NCI-H2227 (cell line): ENCODE measurements around the gene HTRA3.

Experiments
- DNase-seq: peaks from one replicate; lab custom pipeline; 2025; ENCODE audit not compliant: unreplicated experiment; lab: John Stamatoyannopoulos, UW

The HTRA3 gene

DNA sequence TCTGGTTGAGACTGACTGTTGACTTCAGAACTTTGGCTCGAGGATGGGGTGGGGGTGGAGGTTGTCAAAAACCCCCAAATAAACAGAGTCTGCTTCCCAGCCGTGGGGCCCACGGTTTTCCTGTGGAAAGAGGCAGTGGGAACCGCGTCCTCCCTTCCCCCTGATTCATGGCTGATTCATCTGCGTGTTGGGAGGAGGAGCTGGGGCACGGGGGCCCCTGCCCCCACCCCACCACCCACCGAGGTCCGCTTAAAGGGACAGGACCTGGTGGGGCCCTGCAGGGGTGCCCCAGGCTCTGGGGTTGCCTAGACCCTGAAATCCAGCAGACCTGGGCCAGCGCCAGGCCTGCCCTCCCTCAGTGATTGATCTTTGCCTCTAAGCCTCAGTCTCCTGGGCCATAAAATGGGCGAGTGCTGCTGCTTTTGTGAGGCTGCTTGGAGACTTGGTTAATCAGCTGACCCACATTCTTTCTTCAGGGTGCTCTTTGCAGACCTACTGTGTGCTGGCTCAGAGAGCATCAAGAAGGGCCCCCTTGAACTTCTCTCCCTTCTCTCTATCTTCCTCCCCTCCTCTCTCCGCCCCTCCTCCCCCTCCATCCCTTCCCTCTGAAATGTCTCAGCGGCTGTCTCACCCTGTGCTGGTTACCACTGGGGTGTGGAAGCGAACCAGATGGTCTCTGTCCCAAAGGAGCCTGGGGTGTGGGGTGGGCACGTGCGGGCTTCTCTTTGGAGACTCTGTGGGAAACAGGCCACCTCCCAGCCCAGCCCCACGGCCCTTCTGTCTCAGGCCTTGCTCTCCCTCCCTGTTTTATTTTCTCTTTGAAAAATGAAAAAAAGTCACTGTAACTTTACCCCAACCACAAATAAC, 9.1 kb downstream of the HTRA3 start:
- no peak for DNase-seq

DNA sequence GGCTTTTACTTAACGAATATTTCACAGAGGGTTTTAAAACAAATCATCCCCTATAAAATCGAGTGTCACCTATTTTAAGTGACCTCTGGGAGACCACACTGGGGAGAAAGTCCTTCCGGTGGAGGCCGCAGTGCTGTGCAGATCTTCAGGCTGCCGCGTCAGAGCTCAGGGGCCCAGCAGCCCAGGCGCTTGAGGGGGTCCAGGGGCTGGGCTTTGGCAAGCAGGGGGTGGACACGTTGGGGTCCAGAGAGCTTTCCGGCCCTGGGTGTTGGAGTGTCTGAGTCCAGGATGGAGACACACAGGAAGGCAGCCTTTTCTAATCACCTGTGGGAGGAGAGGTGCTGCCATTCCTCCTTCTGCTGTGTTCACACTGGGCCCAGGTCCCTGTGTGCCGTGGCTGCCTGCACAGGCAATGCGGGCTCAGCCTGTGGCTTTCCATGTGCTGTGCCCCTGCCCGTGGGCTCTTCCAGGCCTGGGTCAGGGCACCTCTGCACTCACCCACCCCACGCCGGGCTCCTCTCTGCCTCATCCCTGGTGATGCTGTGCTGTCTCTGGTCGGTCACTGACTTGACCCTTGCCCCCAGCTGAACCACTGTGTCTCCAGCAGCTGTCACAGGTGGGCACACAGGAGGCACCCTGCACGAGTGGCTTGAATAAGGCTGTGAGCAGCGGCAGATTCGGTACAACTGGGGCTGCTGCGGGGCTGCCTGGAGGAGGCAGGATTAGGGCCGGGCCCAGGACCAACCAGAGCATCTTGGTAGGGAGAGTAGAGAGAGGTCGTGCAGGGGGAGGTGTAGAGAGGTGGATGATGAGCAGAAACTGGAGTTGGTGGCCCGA, 10.0 kb downstream of the HTRA3 start:
- no peak for DNase-seq

DNA sequence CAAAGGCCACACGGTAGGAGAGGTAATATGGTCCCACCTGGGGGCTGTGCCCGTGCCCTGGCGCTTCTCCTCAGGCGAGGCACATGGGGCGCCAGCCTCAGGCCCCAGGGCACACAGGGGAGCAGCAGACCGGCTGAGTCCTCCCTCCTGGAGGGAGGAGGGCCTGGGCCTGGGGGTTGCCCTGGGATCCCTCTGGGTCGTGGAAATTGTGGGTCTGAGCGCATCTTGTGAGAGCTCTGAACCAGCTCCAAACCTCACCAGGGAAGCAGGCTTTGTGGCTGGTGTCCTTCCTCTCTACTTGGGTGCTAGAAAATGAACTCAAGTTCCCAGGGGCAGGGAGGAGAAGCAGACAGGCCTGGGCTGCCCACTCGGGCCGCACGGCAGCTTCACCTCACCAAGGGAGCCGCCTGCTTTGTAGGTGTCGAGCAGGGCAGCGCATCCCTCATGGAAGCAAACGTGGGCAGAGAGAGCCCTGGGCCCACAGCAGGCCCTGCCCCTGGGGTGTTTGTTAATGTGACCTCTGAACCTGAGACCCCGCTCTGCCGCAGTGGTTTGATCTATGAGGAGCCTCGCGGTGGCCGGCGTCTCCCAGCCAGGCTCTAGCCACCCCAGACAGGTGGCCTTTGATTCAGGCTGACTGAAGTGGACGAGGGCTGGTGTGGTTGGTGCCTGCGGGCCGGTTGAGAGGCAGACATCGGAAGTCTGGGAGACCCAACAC, 10.8 kb downstream of the HTRA3 start:
- no peak for DNase-seq

DNA sequence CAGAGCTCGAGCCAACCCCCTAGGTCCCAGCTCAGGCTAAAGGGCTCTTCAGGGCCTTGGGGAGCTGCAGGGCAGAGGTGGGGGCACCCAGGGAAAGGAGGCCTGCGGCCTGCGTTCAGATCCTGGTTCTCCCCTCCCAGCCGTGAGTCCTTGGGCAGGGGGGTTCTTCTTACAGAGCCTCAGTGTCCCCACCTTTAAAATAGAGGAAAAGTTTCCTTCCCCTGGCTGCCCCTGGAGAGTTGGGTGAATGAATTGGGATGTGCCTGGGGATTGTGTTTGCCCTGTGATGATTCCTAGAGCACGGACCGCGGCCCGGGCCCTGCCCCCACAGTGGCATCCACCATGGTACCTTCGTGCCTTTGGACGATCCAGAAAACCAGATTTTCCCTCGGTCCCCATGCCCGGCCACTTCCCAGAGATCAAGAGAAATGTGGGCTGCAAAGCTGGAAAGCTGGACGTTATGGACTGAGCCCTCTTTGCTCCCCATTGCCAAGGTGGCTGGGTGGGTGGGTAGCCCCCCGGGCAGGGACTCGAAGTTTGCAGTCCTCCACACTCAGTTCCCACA, 11.4 kb downstream of the HTRA3 start:
- DNase-seq = no peak

DNA sequence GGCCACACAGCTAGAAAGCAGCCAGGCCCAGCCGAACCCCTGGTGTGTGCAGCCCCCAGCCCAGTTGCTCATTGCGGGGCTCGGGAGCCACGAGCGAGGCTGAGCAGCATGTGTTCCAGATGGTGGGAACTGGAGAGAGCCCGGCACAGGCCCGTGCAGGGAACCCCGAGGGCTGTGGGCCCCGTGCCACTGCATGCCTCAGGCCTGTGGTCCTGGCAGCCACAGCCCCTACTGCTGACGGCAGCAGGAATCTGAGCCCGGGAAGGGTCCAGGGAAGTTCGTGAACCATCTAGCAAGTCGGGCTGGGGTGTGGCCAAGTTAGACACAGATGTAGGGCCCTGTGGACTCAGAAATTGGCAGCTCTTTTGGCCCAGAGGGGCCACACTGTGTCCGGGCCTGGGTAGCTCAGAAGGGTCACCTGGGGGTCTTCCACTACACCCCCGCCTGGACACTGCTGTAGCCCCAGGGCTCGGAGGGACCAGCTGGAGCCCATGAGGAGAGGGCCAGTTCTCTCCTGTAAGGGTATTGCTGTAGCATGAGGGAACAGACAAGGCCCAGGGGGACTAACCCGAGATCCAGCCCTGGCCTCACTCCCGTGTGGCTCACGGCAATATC, 12.1 kb downstream of the HTRA3 start:
- DNase-seq = no peak

DNA sequence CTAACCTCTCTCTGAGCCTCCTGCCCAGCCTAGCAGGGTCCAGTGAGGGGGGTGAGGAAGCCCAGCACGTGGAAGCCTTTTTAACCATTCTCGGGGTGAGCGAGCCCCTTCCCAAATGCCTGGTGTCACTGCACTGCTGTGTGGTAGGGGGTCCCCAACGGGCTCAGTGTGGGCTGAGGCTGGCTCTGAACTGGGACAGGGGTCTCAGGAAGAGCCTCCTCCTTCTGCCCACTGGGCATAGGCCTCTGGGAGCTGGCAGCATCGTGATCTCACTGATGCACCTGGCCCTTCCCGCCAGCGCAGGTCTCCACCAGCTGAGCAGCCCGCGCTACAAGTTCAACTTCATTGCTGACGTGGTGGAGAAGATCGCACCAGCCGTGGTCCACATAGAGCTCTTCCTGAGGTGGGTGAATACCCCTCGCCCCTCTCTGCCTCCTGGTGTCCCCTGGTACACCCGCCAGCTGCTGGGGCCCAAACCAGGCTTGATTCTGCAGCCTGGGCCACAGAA, 12.6 kb downstream of the HTRA3 start:
- DNase-seq = no peak

DNA sequence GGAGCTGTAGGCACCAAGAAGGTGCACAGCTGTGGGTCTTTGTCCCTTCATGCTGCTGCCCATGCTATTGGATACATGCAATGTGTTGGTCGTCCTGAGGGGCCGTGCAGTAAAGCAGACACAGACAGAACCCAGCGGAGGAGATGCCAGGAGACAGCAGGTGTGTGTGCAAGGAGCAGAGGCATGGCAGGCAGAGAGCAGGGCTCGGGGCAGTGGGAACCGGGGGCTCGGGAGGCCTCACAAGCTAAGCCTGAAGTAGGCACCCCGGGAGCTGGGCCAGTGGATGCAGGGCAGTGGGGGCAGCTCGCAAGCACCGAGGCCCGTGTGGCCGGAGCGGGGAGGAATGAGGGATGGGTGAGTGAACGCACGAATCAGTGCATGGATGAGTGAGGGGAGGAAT, 13.2 kb downstream of the HTRA3 start:
- DNase-seq = no peak

DNA sequence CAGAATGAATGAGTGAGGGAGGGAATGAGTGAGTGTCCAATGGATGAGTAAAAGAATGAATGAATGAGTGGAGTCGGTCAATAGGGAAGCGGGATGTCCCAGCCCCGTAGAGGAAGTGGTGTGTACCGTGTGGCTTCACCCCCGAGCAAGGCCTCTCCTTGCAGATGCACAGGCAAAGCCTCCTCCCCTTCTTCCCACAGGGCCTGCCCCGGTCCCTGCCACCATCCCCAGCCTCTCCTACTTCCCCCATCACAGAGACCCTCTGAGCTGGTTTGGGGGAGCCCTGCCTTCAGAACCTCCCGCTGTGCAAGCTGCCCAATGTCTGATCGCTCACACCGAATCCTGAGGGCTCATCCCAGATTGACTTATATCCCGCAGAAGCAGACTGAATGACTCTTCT, 13.6 kb downstream of the HTRA3 start:
- no peak for DNase-seq

DNA sequence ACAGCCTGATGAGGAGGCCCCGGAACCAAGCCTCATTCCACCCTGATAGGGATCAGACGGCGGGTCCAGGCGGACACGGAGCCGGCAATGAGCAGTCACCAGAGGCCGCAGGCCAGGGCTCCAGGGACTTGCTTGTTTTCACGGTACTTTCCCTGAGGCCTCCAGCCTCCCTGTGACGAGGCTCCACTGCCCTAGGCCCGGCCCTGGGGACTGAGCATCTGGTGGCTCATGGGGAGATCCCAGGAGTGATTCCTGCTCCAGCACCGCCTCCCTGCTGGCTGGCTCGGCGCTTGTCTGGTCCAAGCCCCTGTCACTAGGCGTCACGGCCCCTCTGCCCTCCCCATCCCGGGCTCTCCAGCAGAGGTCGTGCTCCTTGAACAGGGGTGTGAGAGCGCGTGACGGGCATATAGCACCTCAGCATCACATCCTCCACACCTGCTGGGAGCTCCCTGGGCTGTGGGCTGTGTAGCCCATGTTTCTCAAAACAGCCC, 14.1 kb downstream of the HTRA3 start:
- DNase-seq = no peak

DNA sequence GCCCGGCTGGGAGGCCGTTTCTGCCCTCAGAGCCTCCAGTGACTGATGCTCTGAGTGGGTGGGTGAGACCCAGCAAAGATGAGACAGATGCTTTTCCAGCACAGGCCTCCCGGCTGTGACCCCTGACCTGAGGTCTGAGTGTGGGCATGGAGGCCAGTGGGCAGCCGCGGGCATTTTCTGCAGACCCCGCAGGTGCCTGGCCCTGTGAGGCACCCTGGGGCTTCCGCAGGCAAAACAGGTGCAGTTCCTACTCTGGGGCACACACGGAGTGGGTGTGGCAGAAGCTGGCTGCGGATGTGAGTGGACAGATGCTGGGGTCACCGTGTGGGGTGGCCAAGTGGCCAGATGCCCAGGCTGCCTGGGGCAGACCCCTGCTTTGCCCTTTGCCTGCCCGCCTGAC, 14.8 kb downstream of the HTRA3 start:
- DNase-seq = no peak

DNA sequence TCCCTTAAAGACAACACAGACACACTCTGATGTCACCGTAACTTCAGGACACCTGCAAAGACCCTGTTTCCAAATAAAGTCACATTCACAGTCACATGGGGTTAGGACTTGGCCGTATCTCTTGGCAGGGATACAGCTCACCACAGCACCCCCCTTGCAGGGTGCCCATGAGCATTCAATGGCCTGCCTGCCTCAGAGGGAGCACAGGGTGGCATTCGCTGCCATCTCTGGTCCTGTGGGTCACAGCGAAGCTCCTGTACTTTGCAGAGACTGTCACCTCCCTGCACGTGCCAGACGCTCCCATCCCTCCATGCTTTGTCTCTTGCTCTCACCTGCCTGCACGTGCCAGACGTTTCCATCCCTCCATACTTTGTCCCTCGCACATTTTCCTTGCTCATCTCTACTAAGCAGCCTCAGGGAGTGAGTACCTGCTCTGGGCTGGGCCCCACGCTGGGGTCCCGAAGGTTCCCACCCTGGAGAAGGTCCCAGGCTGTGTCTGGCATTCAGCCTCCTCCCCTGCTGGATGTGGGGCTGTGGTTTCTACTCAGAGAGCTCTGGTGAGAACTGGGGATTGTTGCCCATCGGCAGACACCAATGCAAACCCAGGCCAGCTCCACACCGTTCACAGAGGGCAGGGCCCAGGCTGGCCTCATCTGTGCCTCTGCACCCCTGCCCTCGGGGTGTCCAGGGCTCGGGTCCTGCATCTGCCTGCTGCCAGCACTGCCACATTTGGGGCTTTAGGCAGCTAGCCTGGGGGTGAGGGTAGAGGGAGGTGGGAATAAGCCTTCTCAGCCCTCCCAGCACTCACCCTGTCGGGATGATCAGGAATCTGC, 15.8 kb downstream of the HTRA3 start:
- DNase-seq = no peak

DNA sequence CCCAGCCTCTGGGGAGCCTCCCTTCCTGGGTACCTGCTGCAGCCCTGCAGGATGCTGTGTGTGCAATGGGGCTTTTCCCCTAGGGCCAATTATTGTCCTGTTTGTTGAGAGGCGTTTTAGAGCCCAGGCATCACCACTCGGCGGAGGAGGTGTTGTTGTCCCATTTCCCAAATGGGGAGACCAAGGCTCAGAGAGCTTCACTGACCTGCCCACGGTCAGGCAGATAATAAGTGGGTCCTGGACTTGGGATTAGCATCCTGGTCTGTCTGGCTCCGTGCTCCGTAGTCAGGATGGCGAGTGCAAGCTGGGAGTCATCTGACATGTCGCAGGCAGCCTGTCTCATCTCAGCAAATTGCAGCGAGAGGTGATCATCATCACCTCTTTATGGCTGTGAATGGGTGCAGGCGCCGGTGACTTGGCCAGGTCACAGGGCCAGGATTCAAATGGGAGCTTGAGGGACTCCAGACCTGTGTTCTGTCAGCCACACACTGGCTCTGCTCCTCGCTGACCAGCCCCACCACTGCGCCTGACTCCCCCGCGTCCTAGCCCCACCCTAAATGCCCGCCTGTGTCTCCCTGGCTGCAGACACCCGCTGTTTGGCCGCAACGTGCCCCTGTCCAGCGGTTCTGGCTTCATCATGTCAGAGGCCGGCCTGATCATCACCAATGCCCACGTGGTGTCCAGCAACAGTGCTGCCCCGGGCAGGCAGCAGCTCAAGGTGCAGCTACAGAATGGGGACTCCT, 16.6 kb downstream of the HTRA3 start:
- no peak for DNase-seq

DNA sequence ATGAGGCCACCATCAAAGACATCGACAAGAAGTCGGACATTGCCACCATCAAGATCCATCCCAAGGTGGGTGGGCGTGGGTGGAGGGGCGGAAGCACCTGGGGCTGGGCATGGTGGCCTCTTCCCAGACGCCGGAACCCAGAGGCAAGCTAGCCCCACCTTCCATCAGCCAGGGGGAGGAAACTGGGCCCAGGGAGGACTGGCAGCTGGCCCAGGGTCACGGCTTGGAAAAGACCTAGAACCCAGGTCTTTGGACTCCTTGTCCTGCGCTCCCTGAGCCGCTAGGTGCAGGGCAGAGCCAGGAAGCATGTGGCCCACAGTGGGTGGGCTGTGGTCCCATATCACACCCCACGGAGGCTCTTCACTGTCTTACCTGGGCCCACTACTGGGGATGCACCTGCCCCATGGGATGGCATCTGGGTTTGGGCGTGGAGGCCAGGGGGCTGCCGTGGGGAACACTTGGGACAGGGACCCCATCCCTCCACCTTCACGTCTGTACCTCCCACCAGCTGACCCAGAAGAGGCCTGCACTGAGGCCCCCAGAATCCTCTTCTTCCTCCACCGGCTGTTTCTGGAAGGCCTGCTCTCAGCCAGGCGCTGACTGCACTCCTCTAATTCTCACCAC, 17.3 kb downstream of the HTRA3 start:
- no peak for DNase-seq

DNA sequence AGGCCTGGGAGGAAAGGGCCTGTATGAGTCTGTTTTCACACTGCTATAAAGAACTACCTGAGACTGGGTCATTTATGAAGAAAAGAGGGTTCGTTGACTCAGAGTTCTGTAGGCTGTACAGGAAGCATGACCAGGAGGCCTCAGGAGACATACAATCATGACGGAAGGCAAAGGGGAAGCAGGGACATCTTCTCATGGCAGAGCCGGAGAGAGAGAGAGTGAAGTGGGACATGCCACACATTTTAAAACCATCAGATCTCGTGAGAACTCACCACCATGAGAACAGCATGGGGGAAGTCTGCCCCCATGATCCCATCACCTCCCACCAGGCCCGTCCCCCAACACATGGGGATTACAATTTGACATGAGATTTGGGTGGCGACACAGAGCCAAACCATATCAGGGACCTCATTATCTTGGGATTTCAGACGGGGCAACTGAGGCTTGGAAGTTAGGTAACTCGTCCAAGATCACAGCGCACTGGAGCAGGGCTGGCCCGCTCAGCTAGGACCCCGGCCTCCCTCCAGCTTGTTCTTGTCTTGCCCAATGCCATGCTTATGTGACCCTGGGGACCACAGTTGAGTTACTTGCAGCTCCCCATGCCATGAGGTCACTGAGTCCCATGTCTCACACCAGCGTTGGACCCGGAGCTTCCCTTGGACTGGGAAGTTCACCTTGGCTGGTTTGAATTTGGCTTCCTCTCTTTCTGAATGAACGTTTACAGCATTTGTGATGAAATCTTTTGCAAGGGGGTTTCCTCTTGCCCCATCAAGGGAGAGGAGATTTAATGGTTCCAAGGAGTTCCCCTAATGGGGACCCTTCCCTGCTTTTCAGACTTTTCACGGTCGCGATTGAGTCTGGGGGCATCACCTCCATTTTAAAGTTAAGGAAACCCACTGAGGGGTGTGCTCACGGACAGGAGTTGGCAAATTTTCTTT, 18.1 kb downstream of the HTRA3 start:
- DNase-seq = no peak

DNA sequence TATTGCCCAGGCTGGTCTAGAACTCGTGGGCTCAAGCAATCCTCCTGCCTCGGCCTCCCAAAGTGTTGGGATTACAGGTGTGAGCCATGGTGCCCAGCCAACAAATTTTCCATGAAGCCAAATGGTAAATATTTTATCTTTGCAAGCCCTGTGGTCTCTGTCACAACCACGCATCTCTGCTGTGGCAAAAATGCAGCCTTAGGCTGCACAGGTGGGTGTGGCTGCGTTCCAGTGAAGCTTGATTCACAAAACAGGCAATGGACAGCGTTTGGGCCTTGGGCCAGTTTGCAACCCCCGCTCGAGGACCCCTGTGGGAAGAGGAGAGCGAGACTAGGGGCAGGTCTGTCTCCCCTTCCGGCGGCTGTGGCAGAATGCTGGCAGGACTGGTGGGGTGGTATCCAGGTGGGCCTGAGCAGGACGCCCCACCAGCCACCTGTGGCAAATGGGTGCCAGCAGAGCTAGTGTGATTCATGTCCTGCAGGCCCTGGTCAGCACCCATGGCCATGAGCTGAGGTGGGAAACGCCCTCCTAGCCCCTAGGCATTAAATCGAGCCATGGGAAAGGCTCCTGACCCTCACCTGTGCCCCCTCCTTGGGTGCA, 19.7 kb downstream of the HTRA3 start:
- DNase-seq = no peak

DNA sequence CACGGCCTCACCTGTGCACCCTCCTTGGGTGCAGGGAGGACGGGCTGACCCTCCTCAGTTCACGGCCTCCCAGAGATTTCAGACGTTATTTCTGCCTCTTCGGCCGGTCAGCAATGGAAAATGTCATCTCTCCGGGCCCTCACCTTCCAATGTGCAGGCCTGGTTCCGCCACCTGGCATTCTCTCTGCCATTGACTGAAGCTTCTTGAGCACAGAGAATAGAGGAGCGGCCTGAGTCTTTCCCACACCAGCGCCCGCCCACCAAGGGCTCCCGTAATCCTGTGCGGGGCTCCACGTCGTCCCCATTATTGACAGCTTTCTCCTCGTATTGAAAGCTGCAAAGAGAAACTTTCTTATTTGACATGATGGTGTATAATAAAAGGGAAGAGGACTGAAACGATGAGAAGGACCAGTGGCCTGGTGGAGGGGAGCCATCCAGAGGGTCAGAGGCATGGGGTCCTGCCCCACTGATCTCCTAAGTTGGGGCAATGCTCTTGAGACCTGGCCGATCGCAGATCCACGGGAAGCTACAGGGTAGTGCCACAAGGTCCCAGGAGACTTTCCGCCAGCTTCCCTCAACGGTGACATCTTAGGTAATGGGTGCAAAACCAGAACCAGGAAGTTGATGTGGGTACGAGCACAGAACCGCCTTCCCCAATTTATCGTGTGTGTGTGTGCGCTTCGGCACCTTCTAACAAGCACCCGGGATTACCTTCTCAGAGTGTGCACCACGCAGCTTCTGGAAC, 20.6 kb downstream of the HTRA3 start:
- no peak for DNase-seq

DNA sequence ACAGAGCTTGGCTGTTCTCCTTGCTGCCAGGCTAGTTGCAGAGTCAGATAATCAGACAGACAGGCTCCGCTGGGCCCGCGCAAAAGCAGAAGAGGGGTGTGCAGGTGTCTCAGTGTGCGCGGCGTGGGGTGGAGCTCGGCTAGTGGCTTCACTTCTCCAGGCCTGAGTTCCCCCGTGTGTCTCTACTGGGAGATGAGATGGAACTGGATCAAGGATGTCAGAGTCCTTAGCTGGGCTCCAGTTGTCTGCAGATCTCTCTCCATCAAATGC, 21.1 kb downstream of the HTRA3 start:
- DNase-seq = no peak
